ENCODE measurements around the gene NUBPL.
"Not testable (repeated sequence)": the region's sequence is repeated elsewhere in the genome, so short reads cannot be mapped to it uniquely, and the experiment has no call there.

The NUBPL gene

DNA sequence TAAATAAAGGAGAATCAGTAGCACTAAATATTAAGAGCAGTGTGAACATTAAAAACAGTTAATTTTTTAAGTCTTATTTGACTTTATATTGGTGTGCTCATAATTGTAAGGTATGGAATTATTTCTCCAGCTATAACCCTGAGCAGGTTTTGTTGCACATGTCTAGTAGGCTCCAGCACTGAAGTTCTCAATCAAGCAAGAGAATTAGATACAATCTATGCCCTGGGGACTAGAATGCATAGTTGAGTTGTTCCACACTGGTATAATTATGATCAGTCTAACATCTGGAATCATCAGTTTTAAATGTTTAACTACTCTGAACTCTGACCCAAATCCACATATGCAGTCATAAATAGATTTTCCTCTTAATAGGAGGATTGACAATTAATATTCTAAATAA is 258.1 kb downstream of the NUBPL start:
- no peak for DNase-seq

DNA sequence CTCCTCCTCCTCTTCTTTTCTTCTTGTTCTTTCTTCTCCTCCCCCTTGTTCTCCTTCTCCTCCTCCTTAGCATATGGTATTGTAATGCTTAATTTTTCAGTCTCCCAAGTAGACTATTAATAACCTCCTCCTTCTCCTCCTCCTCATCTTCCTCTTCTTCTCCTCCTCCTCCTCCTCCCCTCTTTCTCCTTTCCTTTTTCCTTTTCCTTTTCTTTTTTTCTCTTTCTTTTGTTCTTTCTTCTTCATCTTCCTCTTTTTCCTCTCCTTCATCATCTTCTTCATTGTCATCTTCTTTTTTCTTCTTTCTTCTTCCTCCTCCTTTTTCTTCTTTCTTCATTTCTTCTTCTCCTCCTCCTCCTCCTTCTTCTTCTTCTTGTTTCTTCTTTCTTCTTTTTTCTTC is 264.3 kb downstream of the NUBPL start:
- no peak for DNase-seq

DNA sequence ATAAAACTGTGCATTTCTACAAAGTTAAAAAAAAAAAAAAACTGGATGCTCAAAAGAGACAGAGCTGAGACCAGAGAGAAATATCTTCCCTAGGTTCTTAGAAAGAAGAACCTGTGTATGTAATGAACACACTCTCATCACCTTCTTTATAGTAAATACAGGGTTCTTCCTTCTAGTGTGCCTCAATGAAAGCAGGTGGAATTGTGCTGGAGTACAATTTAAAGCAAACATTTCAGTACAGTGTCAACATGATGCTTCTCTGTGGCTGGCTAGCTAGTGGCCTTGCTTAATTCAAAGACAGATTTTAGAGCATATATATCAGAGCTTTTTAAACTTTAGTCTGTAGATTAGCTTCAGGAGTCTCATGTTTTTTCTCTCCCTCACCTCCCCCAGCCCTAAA is 266.1 kb downstream of the NUBPL start:
- DNase-seq, result no peak

DNA sequence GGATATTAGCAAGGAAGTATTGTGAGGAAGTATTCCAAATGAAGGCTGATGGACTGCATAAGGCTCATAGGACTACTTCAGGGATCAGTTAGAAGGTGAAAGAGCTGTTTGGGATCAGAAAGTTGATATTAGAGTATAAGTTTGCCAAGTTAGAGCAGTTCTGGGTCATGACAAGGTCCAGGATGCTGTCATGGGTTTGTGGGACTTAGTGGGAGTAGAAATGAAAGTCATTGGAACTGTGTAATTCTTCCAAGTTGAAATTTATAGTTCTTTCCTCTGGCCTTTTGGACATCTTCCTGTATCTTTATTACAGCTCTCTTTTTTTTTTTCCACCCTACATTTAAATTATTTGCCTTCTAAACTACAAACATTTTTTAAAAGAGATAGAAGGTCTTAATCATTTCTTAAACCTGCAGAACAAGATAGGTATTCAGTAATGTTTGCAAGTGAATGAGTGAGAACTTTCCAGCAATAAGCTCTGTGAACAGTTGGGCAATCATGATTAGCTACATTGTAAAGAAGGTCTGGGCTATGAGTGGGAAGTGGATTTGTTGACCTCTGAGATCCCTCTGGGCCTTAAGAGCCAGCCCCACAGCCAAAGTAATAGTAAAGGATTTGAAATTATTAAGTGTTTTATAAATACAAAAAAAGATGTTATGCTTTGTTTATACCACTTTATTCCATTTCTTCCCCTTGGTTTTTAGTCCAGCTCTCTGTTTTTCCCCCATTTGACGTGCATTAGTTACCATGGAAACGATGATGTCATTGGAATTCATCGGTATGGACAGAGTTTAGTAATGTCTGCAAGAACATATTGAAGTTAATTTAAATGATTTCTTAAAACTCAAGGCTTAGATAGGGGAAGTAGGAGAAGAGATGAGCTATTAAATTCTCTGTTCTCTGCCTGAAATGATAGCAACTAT is 268.0 kb downstream of the NUBPL start:
- no peak for DNase-seq

DNA sequence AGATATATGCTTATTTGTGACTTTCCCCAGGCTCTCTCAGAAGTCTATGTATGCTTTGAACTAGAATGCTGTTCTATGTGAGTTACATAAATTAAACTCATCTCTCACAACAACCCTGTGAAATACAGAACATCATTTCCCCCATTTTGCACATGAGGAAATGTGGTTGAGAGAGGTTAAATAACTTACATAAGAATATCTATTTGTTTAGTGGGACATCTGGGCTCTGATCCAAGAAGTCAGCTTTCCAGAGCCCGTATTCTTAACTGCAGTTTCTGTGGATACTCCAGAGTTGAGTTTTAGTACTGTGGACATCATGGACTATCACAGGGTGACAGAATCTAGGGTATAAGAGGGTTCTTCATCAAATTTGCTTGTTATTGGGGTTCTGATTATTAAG is 273.4 kb downstream of the NUBPL start:
- DNase-seq, result no peak

DNA sequence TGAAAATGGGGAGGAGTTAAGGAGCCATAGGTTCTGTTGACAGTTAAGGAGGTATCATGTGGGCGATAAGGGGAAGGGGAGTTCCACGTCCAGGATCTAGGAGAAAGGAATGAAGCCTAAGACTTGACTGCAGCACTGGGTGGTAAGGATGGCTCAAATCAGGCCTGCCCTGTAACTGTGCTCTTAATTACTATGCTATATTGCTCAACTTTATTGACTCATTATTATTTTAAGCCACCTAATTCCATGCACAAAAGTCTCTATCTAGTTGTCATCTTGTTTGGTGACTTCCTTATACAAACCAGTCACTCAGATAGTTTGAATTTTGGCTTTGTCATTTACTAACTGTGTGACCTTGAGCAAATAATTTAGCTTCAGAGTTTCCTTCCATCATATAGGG is 273.8 kb downstream of the NUBPL start:
- no peak for DNase-seq

DNA sequence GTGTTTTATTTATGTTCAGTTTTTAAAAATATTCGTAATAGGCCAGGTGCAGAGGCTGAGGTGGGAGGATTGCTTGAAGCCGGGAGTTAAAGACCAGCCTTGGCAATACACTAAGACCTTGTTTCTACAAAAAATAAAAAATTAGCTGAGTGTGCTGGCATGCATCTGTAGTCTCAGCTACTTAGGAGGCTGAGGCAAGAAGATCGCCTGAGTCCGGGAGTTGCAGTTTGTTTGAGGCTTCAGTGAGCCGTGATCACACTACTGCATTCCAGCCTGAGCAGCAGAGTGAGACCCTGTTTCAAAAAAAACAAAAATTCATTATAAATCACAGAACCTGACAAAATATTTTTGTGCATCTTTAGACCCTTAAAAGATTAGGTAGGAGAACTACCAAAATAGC is 275.8 kb downstream of the NUBPL start:
- DNase-seq, result no peak

DNA sequence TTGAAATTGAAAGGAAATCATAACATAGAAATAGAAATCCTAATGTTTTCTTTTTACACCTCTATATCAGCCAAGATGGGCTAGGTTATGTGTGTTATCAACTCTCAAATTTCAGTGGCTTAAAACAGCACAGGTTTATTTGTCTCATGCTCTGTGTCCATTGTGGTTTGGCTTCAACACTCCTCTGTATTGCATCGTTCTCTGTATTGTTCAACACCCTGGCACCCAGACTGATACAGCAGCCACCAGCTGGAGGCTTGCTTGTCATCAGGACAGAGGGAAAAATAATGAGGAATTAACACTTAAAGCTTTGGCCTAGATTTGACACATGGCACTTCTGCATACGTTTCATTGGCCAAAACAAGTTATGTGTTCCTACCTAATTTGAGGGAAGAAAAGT is 281.7 kb downstream of the NUBPL start:
- no peak for DNase-seq

DNA sequence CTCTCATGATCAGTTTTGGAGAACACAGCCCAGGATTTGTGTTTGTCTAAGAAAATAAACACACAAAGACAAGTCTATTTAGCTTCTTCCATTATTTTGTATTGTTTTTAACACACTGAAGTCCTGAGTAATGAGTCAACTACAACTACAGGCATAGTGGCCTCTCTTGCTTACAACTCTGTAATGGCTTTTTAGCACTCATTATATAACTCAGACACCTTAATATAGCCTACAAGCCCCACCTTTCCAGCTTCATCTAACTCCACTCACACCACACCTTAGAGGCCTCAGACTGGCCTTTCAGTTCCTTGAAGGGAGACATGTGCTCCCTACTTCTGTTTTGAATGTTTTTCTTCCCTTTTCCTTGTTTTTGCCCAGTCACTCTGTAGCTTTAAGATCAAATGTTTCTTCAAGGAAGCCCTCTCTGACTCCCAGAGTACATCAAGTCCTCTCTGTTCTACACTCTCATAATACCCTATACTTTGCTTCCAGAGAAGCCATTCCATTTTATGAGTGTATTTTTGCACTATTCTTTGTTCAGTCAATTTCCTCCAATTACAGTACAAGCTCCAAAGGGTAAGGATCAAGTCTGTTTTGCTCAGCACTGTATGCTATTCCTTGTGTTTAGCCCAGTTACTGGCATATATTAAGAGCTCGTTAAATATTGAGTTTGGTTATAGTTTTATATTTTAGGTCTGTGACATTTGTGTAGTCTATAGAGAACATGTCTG is 282.3 kb downstream of the NUBPL start:
- DNase-seq, result no peak

DNA sequence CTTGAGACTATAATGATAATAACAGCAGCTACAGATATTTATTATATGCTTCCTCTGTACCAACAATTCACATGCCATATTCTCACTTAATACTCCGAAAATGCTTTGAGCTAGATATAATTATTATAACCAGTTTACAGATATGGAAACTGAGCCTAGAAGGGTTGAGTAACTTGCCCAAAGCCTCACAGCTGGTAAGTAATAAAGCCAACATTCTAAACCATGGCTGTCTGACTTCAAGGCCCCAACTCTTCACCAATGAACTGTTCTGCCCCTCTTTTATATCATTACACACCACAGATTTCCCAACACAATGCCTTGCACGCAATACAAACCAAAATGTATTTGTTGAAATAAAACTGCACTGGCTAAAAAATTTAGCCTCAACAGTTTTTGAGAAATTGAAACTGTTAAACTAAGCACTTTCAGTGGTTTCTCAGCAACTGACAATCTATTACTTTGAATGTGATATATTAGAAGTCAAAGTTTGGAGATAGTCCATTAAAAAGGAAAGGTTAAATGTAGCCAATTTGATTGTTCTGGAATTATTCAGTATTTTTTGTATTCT is 293.4 kb downstream of the NUBPL start:
- no peak for DNase-seq

DNA sequence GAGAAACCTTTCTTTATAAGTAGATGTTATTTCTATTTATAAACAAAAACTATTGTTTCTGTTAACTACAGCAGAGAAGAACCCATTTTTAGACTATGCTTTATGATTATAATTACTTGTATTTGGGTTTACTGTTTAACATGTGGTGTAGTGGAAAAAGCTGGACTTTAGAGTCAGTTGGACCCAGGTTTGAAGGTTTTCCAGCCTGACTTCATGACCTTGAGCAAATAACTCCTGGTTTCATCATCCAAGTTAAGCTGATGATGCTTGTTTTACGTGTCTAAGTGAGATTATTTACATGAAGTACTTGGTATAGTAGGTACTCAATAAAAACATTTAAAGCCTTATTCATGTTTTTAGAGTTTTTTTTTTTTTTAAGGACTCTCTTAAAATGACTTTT is 294.1 kb downstream of the NUBPL start:
- no peak for DNase-seq

DNA sequence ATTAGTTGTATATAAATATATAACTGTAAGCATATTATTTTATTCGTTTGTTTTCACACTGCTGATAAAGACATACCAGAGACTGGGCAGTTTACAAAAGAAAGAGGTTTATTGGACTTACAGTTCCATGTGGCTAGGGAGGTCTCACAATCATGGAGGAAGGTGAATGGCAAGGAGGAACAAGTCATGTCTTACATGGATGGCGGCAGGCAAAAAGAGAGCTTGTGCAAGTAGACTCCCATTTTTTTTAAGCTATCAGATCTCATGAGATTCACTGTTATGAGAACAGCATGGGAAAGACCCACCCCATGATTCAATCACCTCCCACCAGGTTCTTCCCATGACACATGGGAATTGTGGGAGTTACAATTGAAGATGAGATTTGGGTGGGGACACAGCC is 294.8 kb downstream of the NUBPL start:
- not testable (repeated sequence) for DNase-seq

DNA sequence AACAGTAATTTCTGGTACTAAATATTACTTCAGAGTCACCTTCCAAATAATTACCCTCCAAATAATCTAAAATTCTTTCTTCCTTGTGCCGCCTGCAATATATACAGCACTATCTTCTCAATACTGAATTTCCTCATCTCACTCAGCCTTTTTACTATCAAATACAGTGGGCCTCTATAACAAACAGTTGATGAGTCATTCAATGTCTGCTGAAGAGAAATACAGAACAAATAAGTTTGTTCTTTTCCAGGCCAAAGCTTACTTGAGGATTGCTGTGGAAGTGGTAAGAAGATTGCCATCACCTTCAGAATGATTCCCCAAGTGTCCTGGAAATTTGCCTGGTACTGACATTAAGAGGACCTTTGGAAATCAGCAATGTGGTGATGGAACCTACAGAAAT is 297.7 kb downstream of the NUBPL start:
- no peak for DNase-seq

DNA sequence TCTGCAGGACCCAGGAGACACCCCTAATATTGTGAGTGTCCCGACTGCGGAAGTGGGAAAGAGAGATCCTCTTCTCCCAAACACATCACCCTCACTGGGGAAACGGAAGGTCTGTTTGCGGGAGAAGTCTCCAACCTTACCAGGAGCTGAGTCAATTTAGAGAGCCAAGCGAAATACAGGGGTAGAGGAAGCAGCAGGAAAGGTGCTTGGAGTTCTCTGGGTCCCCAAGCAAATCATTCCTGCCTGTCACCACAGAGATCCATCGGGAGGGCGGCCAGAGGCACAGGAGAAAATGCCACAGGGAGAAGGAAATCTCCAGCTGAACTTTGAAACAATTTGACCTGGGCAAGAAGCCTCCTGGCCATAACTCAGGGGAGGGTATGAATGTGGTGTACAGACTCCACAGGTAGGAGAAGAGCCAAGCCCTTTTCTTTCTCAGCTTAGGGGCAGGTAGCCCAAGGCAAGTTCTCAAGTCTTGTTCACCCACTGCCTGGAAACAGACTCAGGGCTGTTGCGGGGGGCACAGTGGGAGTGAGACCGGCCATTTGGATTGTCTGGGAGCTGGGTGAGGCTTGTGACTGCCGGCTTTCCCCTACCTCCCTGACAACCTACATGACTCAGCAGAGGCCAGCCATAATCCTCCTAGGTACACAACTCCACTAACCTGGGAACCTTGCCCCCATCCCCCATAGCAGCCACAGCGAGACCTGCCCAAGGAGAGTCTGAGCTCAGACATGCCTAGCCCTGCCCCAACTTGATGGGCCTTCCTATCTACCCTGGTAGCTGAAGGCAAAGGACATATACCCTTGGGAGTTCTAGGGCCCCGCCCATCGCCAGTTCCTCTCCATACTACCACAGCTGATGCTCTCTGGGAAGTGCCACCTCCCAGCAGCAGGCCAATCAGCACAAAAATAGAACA is 304.0 kb downstream of the NUBPL start:
- DNase-seq, result no peak

DNA sequence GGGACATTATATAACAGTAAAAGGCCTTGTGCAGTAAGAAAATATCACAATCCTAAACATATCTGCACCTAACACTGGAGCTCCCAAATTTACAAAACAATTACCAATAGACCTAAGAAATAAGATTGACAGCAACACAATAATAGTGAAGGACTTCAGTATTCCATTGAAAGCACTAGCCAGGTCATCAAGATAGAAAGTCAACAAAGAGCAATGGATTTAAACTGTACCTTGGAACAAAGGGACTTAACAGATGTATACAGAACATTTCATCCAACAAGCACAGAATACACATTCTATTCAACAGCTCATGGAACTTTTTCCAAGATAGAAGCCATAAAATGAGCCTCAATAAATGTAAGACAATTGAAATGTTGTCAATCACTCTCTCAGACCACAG is 306.4 kb downstream of the NUBPL start:
- DNase-seq, result no peak

DNA sequence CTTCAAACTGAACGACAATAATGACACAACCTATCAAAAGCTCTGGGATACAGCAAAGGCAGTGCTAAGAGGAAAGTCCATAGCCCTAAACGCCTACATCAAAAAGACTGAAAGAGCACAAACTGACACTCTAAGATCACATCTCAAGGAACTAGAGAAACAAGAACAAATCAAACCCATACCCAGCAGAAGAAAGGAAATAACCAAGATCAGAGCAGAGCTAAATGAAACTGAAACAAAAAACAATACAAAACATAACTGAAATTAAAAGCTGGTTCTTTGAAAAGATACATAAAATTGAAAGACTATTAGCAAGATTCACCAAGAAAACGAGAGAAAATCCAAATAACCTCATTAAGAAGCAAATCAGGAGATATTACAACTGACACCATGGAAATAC is 306.9 kb downstream of the NUBPL start:
- DNase-seq, result peak in 1 of 5 donors; percentile 52

DNA sequence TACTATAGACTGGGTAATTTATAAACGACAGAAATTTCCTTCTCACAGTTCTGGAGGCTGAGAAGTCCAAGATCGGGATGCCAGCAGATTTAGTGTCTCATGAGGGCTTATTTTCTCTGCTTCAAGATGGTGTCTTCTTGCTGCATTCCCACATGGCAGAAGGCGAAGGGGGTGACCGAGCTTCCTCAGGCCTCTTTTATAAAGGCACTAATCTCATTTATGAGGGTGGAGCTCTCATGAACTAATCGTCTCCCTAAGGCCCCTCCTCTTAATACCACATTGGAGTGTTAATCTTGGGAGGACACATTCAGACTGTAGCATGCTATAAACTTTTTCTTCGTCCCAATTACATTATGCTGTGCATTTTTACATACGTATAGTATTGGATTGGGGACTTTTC is 315.5 kb downstream of the NUBPL start:
- no peak for DNase-seq

DNA sequence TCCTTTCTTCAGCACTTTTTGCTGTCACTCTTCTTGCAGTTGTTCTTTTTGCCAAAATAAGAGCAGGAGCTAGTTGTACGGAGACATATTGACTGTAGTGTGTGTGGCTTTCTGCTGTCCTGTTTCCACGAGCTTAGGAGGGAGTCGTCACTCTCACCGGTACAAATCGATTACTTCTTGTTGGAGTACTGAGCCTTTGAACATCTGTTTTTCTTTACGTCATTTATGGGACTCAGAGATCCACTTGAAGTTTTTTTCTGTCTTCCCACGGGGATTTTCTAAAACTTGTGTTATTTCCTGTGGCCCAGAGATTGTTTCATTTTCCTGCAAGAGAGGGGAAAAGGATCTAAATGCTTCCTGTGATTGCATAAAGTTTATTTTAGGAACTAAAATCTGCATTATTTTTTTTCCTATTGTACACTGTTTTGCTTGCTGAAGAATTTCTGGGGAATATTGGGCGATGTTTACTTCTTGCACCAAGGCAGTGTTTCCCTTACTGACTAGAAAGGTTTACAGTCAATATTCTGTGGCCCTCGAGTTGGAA is 316.1 kb downstream of the NUBPL start:
- no peak for DNase-seq

DNA sequence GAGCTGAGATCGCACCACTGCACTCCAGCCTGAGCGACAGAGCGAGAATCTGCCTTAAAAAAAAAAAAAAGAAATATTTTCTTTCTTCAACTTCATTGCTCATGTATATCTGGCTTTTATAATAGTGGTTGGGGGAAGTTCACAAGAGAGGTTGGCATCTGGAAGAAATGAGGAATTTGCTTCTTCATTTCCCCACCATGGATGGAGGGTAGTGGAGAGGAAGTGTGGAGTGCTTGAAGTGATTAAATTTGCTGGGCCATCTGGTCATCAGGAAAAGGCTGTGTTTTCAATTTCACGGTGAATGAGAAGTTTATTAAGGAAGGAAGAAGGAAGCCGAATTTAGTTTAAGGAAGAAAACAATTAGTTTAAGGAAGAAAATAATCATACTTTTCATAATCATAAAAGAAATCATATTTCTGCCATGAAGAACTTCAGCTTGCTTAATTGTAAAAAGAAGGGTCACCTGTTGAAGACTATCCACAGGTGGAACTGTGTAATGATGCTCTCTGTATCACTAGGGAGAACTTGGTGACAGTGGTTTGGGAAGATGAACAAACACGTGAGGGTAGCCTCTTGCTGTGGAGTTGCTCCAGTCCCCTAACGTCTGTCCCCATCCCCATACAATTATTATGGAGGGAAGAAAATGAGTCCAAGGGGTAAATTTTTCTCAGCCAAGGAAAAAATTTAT is 318.6 kb downstream of the NUBPL start:
- no peak for DNase-seq

DNA sequence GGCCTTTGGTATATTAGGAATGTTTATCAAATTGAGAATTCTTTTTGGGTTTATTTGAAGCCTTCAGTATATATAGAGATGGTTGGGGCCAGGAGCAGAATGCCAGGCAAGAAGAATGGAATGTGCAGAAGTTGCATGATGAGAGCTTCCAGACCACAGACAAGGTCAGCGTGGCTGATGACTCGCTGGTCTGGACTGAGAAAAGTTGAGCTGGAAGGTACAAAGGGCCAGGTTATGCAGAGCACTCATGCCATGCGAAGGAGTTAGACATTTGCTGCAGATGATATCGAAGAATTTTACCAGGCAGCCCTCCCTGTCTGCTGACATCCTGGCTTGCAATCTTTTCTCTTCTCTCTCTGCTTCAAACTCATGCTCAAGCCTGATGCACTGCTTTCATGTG is 319.7 kb downstream of the NUBPL start:
- no peak for DNase-seq

DNA sequence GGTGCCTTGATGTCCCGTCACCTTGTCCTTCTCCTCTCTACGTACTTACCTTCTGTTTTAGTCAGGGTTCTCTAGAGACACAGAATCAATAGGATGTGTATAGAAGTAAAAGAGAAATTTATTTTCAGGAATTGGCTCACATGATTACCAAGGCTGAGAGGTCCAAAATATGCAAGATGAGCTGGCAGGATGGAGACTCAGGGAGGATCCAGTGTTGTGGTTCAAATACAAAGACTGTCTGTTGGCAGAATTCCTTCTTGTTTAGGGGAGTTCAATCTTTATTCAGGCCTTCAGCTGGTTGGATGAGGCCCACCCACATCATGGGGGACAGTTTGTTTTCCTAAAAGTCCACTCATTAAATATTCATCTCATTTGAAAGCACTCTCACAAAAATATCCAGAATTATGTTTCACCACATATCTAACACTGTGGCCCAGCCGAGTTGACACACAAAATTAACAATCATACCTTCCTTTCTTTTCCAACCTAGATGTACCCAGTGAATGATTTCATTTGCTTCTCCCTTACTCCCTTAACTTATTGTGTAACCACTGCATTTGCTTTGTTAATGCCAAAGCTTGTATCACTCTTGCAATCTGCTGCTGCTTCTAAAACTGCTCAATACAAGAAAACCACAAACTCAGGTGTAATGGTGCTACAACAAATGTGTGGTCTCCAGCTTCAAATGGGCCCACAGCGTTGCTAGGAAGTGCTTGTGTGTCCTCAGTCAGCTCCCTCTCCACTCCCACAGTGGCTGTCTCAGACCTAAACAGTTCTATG is 320.5 kb downstream of the NUBPL start:
- DNase-seq, result no peak

Measured in T-helper 1 cell (primary cell).